ENCODE data around the gene COMMD3. TPM values are rescaled to one million over a fixed set of nuclear protein-coding genes. Genes with fewer than 3 reads are reported as not detected.
"Not testable (repeated sequence)": the region's sequence is repeated elsewhere in the genome, so short reads cannot be mapped to it uniquely, and the experiment has no call there.

COMMD3 gene
- polyA plus RNA-seq, 3 donors: 44.9 to 140 (median 138) TPM

- H3K9me3 ChIP-seq (replicated peaks in 1 of 2; ENCODE audit: control insufficient read depth in 1 of 2, insufficient read depth in 1 of 2, low read length in 2 of 2): no peaks in the 10 kb centered on the region
- peaks cover 0 to 2% (median 0%) of the 10 kb centered on the region in 3 donors for H3K27me3 Mint-ChIP-seq (ENCODE audit: low read depth in 3 of 3)
- no peak for TF ChIP-seq CTCF (IDR thresholded peaks at IDR 0.05)
- DNase-seq: no peak
- H3K4me3 ChIP-seq (replicated peaks in 1 of 3; ENCODE audit: low read depth in 2 of 3, low read length in 3 of 3): no peak overlapping the region
- H3K36me3 Mint-ChIP-seq: no peaks in the 10 kb centered on the region
- WGBS (ENCODE audit: insufficient coverage): no CpG with 5 or more reads among the region's 4 CpGs
- H3K27me3 ChIP-seq (ENCODE audit: control insufficient read depth in 2 of 2, insufficient read depth in 2 of 2, low read length in 2 of 2): no peaks in the 10 kb centered on the region
- no peak overlapping the region for H3K27ac Mint-ChIP-seq
- H3K4me3 Mint-ChIP-seq: no peak overlapping the region
- no peaks in the 10 kb centered on the region for H3K36me3 ChIP-seq (replicated peaks in 1 of 2; ENCODE audit: control insufficient read depth in 1 of 2, insufficient read depth in 2 of 2, low read length in 2 of 2)
- H3K9ac ChIP-seq (ENCODE audit: insufficient read depth, low read length, poor library complexity, severe bottlenecking): no peak overlapping the region
- no peak overlapping the region for H2AFZ ChIP-seq (ENCODE audit: insufficient read depth, low read depth, low read length, poor library complexity, severe bottlenecking)
- H4K20me1 ChIP-seq (ENCODE audit: insufficient read depth, low read length): no peaks in the 10 kb centered on the region
- intact Hi-C loops (cut with micrococcal nuclease): no loop called here
- H3K9me3 Mint-ChIP-seq: no peaks in the 10 kb centered on the region
- no peaks in the 10 kb centered on the region for H3K4me1 ChIP-seq (ENCODE audit: control insufficient read depth in 1 of 2, insufficient read depth in 2 of 2, low read length in 2 of 2)
- no peaks in the 10 kb centered on the region for H3K79me2 ChIP-seq (ENCODE audit: insufficient read depth, low read length)
- no peak overlapping the region for H3K4me2 ChIP-seq (replicated peaks; ENCODE audit: extremely low read depth, low read length, poor library complexity, severe bottlenecking)
- H3K27ac ChIP-seq (ENCODE audit: low read depth in 1 of 2, low read length in 2 of 2): no peak overlapping the region
- no peaks in the 10 kb centered on the region for H3K4me1 Mint-ChIP-seq
These were observed 6.8 kb upstream of the COMMD3 start for GRCh38 chr10:22309180-22310000.

GRCh38 chr10:22310012-22310411, 6.2 kb upstream of the COMMD3 start:
- not testable (repeated sequence) for H3K4me3 Mint-ChIP-seq; H3K9me3 ChIP-seq (replicated peaks in 1 of 2; ENCODE audit: control insufficient read depth in 1 of 2, insufficient read depth in 1 of 2, low read length in 2 of 2); H3K27me3 Mint-ChIP-seq (ENCODE audit: low read depth in 3 of 3); H3K79me2 ChIP-seq (ENCODE audit: insufficient read depth, low read length); H3K27ac Mint-ChIP-seq; H4K20me1 ChIP-seq (ENCODE audit: insufficient read depth, low read length); DNase-seq; H3K4me1 ChIP-seq (ENCODE audit: control insufficient read depth in 1 of 2, insufficient read depth in 2 of 2, low read length in 2 of 2); H3K27ac ChIP-seq (ENCODE audit: low read depth in 1 of 2, low read length in 2 of 2); H3K4me2 ChIP-seq (replicated peaks; ENCODE audit: extremely low read depth, low read length, poor library complexity, severe bottlenecking); H3K9ac ChIP-seq (ENCODE audit: insufficient read depth, low read length, poor library complexity, severe bottlenecking); H3K36me3 ChIP-seq (replicated peaks in 1 of 2; ENCODE audit: control insufficient read depth in 1 of 2, insufficient read depth in 2 of 2, low read length in 2 of 2); H3K36me3 Mint-ChIP-seq; H2AFZ ChIP-seq (ENCODE audit: insufficient read depth, low read depth, low read length, poor library complexity, severe bottlenecking); H3K9me3 Mint-ChIP-seq; H3K4me3 ChIP-seq (replicated peaks in 1 of 3; ENCODE audit: low read depth in 2 of 3, low read length in 3 of 3); H3K4me1 Mint-ChIP-seq; H3K27me3 ChIP-seq (ENCODE audit: control insufficient read depth in 2 of 2, insufficient read depth in 2 of 2, low read length in 2 of 2)
- no CpG with 5 or more reads among the region's 10 CpGs for WGBS (ENCODE audit: insufficient coverage)
- intact Hi-C loops (cut with micrococcal nuclease): loop anchor here in 1 of 2 donors (10.0 kb wide), 1 partner anchor 55 kb away; no protein-coding TSS in a partner anchor
